Measurements from ENCODE around the gene RENBP.

The RENBP gene

GRCh38 chrX:153971450-153972367 lies 27.3 kb upstream of the RENBP start, which contains the start of gene HCFC1:
TSS of gene HCFC1 (minus strand) at chrX:153971818. CDS start at chrX:153970840, 978 bp downstream.
- peak; percentile 49 for TF ChIP-seq TAF1 (IDR thresholded peaks at IDR 0.05; ENCODE audit: low read depth)
- TF ChIP-seq EGR1 (IDR thresholded peaks at IDR 0.05), result peak; percentile 69; the same call in 1 of the 2 replicates
- TF ChIP-seq CEBPB (IDR thresholded peaks at IDR 0.05), result no peak
- 0 out of 2 replicates have a peak, but pooled peaks have one; percentile 8 for TF ChIP-seq NFIC (IDR thresholded peaks at IDR 0.05)
- 0 out of 2 replicates have a peak, but pooled peaks have one; percentile 11 for TF ChIP-seq TCF12 (IDR thresholded peaks at IDR 0.05; ENCODE audit: low read depth)
- TF ChIP-seq YY1 (IDR thresholded peaks at IDR 0.05; ENCODE audit: low read depth), result peak; percentile 90
- TF ChIP-seq TEAD4 (IDR thresholded peaks at IDR 0.05), result no peak; the same call in 1 of the 2 replicates
- 0 out of 2 replicates have a peak, but pooled peaks have one; percentile 39 for TF ChIP-seq CREB1 (IDR thresholded peaks at IDR 0.05; ENCODE audit: low read depth)
- no peak for TF ChIP-seq ZBTB7A (IDR thresholded peaks at IDR 0.05; ENCODE audit: low read depth)
- no peak for TF ChIP-seq USF1 (IDR thresholded peaks at IDR 0.05)
- no peak for TF ChIP-seq RAD21 (IDR thresholded peaks at IDR 0.05; ENCODE audit: low read depth)
- TF ChIP-seq MAX (IDR thresholded peaks at IDR 0.05), result peak; percentile 68

GRCh38 chrX:153971124-153971449 lies 26.6 kb upstream of the RENBP start:
- no peak for TF ChIP-seq FOXM1 (IDR thresholded peaks at IDR 0.05; ENCODE audit: borderline replicate concordance, low read depth)
- TF ChIP-seq YY1 (IDR thresholded peaks at IDR 0.05; ENCODE audit: low read depth), result peak; percentile 90
- TF ChIP-seq TAF1 (IDR thresholded peaks at IDR 0.05; ENCODE audit: low read depth), result peak; percentile 42

- no peak for TF ChIP-seq CEBPB (IDR thresholded peaks at IDR 0.05)
- TF ChIP-seq MAX (IDR thresholded peaks at IDR 0.05), result peak; percentile 73
- TF ChIP-seq TCF12 (IDR thresholded peaks at IDR 0.05; ENCODE audit: low read depth), result no peak
Observed at GRCh38 chrX:153970357-153971123, 26.1 kb upstream of the RENBP start.

- TF ChIP-seq USF1 (IDR thresholded peaks at IDR 0.05) (no peak), EGR1 (IDR thresholded peaks at IDR 0.05) (no peak)
Observed at GRCh38 chrX:153969904-153970356, 25.5 kb upstream of the RENBP start.

- TF ChIP-seq CREB1 (IDR thresholded peaks at IDR 0.05; ENCODE audit: low read depth), result no peak
- TF ChIP-seq TEAD4 (IDR thresholded peaks at IDR 0.05), result no peak
- no peak for TF ChIP-seq NFIC (IDR thresholded peaks at IDR 0.05)
- TF ChIP-seq REST (IDR thresholded peaks at IDR 0.05; ENCODE audit: low read depth), result no peak
- no peak for TF ChIP-seq RAD21 (IDR thresholded peaks at IDR 0.05; ENCODE audit: low read depth)
- no peak for TF ChIP-seq CEBPB (IDR thresholded peaks at IDR 0.05)
- TF ChIP-seq TAF1 (IDR thresholded peaks at IDR 0.05; ENCODE audit: low read depth), result no peak
- no peak for TF ChIP-seq MAX (IDR thresholded peaks at IDR 0.05)
- TF ChIP-seq FOXM1 (IDR thresholded peaks at IDR 0.05; ENCODE audit: borderline replicate concordance, low read depth), result no peak
- TF ChIP-seq ZBTB7A (IDR thresholded peaks at IDR 0.05; ENCODE audit: low read depth), result no peak
- TF ChIP-seq EGR1 (IDR thresholded peaks at IDR 0.05), result no peak
- TF ChIP-seq EP300 (IDR thresholded peaks at IDR 0.05; ENCODE audit: borderline replicate concordance), result no peak
- no peak for TF ChIP-seq TCF12 (IDR thresholded peaks at IDR 0.05; ENCODE audit: low read depth)
- TF ChIP-seq USF1 (IDR thresholded peaks at IDR 0.05), result no peak
- no peak for TF ChIP-seq YY1 (IDR thresholded peaks at IDR 0.05; ENCODE audit: low read depth)
Observed at GRCh38 chrX:153969125-153969903, 24.9 kb upstream of the RENBP start.

GRCh38 chrX:153968754-153969124 lies 24.3 kb upstream of the RENBP start:
- TF ChIP-seq EGR1 (IDR thresholded peaks at IDR 0.05), result no peak

All from Ishikawa (cell line).